Daoy (cell line): Measurements from ENCODE around the gene RGS10. TPM values are rescaled to one million over a fixed set of nuclear protein-coding genes. Genes with fewer than 3 reads are reported as not detected.

Experiments used
- DNase-seq: peaks from one replicate; pipeline ENCODE4 v3.0.0-alpha.2; 2015; ENCODE audit warnings: low read depth
- total RNA-seq: library from RNA; depleted of rRNA; stranded (reverse); fragments of >200 nt; shearing (Covaris generic); gene quantifications from 2 replicates; pipeline ENCODE4 v1.2.3, GENCODE V29; 2014

RGS10 gene
- total RNA-seq, 1 experiment from 2014 or later: 22.8 TPM

DNA sequence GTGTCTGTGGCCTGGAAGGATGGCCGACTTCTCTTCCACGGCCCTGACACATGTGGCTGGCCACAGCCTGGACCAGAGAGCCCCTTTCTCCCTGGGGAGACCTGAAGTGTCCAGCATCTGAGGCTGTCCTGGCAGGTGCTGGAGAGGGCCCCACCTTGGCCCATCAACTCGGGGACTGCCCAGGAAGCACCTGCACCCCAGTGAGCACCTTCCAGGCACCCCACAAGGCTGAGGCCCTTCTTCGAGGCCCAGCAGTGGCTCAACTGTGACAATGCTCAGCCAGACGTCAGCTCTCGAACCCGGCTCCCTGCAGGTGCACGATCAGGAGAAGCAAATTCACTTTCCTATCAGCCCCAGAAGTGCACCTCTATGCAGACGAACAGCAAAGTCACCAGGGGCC, 24.3 kb downstream of the RGS10 start:
- no peak for DNase-seq

DNA sequence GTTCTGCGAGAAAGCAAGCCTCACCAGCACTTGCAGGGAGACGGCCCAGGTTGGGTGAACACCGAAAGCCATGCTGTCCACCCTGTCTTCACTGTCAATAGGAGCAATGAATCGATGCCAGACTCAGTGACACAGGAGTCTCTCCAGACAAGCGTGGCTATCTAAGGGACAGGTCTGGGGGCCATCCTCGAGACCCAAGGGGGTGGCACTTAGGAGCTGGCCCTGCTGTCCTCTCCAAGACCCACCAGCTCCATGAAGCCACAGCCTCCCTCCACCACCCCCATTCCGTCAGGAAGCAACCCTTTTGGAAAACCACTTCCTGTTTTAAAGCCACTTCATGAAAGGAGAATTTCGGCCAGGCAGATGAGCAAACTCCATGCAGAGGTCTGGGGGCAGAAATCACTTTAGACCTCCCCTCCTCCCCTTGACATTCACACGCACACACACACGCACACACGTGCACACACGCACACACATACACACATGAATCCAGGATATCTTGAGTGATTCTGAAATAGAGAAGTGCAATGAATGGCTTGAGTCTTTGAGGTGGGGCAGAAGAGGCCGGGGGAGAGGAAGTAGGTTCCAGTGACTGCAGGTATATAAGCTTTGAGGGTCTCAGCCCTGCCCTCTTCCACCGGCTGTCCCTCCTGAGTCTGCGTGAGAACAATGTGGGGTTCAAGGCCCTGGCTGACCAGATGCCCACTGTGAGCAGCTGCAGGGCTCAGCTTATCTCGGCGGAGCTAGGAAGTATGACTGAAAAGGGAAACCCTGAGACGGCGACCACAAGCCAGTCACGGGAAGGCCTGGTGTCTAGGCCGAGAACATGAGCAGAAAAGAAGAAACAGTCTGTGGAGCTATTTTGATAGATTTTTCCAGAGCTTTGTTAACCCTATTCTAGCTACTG, 25.0 kb downstream of the RGS10 start:
- DNase-seq: peak; percentile 57

DNA sequence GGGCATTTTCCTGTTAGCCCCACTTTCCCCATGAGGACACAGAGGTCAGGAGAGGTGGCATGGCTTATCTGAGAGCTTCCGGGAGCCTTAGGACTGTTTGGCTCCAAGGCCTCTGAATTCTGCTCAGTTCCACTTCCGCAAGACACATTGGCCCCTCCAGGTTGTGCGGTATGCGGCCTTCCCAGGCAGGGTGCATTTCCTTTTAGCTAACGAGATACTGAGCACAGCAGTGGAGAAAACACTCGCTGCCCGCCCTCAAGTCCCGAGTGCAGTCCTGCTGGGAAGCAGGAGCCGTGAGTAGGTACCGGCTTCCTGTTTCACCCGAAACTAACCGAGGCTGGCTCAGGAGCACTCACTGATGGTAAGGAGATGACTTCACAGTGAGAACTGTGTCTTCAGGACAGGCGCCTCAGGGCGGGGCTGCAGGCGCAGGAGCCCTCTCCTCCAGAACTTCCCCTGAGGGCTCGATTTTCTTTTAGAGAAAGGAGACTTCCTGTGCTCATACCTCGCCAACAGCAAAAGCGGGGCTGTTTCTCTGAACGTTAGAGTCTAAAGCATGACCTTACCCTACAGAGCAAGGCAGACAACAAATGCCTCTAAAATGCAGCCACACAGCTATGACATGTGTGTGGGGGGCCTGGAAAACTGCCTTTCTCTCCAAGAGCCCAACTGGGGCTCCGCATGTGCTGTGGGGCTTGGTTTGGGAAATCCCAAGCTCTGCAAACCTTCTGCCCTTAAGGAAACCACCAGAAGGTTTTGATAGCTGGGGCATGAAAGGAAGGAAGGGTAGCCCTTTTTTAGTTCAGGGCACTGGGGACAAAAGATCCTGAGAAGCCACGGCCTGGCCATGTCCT, 25.9 kb downstream of the RGS10 start:
- DNase-seq: no peak

DNA sequence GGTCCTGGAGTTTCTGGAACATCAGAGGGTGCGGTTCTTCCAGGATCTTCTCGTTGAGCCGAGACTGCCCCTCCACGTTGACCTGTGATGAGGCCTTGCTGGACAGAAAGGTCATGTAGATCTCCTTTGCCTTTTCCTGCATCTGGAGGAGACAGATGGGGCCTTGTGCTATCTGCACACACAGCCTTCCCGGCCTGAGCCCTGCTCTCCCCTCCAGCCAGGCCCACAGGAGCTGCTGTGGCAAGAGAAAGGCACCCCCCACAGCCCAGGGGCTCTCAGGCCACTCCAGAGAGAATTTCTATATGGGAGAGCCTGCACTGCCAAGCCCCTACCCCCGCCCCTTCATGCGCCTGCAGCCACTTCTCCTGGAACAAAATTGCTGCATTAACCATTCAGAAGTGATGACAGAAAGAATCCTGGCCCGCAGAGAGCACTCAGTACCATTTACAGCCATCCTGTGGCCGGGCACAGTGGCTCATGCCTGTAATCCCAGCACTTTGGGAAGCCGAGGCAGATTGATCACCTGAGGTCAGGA, 26.9 kb downstream of the RGS10 start:
- DNase-seq: no peak

DNA sequence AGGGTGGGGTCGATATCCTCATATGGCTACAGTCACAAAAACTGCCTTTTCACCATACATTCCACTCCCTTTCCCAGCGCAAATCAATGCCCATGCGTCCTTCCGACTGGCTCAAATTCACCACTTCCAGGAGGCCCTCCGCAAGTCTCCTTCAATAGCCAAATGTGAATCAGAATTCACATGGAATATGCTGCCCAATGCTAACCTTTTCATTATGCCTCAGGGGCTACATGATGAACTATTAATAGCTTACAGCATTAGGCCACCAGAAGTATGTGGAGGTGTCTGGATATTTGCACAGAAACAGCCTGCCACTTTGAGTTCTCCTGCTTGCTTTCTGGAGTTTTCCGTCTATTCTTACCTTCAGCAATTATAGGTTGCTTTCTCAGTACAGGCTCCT, 27.7 kb downstream of the RGS10 start:
- no peak for DNase-seq

DNA sequence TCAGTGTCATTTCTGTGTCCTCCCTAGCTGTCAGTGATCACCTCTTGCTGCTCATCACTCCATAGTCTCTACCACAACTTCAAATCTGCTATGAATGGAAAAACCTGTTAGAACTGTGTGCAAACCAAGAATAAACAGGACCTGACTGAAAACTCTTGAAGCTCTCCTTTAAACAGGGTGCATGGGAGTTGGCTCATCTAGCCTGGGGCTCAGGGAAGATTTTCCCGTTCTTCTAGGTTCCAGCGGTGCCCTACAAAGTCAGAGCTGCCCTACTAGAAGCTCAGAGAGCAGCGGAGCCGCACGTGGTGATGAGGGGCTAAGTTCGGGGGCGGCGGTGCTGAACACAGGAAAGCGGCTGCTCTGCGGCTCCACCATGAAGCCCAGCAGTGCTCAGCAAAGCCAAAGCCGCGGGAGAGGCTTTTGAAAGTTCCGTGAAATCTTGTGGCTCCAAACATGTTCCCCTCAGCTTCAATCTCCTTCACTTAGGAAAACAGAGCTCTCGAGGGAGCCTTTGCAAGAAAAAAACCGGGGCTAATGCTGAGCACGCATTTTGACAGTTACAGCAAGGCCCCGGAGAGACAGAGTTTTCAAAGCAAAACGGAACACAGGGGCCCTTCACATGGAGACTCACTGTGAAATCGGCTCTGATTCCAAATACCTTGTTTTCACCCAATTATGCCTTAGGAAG, 30.5 kb downstream of the RGS10 start:
- DNase-seq: no peak

DNA sequence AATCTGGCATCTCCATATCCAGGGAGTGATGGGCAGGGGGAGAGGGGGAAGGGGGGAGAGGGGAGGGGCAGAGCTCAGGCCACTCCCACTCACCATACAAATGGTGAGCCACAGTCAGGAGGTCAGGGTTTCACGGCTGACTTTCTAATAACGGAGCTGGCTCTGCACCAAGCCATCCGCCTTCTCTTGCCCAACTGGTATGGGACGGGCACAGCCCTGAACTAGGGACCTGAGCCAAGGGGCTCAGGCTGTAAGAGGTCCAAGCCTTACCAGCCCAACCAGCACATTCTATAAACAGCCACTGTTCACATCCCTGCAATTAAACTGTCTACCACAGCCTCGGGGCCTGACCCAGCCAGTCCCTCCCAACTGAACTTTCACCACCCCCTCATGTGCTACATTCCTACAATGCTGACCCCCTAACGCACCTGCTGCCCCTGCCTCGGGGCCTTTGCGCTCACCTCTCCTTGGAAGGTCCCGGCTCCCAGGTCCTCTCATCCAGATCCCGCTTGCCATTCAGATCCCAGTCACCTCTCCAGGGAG, 32.5 kb downstream of the RGS10 start:
- DNase-seq: no peak

DNA sequence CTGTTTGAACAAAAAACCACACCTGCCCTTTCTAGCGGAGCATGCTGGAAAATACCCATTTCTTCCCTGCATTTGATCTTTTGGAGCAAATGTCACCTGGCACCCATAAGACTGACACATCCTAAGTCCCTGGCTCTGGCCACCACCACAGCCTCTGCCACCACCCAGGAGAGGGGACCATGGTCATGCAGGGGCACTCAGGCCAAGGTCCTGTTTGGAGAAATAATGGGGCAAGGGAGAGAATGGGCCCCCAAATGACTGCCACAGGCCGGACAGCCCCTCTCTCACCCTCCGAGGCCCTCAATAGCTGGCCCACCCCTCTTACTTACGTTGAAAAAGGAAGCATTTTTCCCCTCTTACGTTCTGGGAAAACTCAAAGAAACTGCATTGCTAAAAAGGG, 35.4 kb downstream of the RGS10 start:
- no peak for DNase-seq

DNA sequence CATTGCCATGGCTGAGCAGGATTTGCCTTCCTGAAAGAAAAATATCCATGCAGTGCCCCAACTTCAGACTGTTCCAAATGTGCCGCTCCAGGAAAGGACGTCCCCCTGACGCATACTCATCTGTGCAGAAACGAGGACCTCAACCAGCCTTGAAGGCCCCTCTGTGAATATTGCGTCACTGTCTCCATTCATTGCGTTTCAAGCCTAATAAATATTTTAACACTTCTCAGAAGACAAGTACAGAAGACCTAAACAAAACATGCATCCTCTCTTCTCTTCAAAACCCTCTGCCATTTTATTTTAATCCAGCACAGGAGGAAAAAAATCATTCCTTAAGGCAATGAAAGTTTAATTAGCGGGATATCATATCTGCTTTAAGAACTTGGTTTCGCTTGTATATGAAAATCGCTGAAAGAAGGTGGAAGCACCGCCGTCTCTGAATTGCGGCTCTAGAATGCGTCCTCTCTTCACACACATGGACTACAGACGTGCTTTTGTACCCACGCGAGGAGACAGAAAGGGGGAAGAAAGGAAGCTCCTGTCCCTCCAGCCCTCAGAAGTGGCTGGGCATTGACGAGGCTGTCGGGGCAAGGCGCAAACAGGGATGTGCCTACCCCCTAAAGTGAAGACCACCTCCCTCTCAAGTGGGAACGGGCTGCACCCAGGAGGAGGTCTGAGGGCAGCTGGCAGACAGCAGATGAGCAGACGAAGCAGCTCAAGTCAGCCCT, 36.8 kb downstream of the RGS10 start:
- DNase-seq: no peak

DNA sequence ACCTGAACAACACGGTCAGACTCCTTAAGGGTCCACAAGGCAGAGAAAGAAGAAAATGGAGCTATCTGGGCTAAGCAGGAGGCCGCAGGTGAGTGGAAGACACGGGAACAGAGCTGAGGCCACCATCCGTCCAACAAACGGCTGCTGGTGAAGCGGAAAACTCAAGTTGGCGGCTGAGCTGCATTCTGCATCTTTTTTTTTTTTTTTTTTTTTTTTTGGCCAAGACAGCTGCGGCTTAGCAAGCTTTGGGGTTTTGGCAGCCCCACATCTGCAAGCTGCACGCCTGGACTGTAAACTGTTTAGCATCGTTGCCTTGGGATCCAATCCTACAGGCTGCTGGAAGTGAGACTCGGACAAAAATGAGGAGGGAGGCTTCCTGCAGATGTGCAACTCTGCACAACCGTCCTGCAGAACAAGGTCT, 37.4 kb downstream of the RGS10 start:
- no peak for DNase-seq

DNA sequence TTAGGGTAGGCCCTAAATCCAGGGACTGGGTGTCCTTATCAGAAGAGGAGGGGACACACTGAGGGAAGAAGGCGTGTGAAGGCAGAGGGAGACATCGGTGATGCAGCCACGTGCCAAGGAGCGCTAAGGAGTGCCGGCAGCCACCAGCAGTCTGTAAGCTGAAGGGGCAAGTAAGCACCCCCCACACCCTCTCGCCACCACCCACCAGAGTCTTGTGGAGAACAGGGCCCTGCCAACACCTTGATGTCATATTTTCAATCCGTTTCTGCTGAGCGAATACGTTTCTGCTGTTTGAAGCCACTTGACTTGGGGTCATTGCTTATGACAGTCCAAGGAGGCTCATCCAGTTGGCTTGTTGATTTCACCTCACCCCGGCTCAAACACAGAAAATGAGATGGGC, 37.9 kb downstream of the RGS10 start:
- DNase-seq: no peak

DNA sequence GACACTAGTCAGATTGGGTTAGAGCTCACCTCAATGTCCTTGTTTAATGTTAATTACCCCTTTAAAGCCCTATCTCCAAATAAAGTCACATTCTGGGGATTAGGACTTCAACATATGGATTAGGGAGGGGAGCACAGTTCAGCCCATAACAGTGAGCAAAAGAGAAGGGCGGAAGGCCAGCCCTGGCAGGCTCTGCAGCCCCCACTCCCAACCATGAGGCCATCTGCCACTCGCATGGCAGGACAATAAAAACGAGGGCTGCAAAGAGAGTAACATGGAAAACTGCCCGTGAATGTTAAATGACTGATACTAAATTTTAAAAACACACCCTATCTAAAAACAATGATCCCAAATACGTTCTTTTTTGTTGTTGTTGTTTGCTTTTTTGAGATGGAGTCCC, 38.7 kb downstream of the RGS10 start:
- DNase-seq: no peak

DNA sequence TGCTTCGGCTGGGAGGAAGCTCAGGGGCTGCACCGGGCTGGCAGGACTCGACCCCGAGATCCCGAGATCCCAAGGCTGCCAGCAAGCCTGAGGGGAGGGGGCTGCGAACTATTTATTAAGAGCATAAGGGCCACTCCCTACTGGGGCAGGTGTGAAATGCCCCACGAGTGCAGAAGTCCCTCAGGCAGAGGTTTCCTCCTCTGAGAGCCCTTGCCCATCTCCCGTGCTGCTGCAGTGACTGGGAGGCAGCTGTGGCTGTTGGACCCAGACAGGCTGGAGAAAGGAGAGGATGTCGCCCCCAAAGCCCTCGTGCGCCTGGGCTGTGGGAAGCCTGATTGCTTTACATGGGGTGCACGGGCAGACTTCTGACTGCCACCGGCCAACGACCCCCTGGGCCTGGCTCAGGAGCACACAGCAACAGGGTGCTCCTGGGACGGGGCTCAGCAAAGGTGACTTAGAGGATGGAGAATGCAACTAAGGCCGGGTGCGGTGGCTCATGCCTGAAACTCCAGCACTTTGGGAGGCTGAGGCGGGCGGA, 39.8 kb downstream of the RGS10 start:
- no peak for DNase-seq

DNA sequence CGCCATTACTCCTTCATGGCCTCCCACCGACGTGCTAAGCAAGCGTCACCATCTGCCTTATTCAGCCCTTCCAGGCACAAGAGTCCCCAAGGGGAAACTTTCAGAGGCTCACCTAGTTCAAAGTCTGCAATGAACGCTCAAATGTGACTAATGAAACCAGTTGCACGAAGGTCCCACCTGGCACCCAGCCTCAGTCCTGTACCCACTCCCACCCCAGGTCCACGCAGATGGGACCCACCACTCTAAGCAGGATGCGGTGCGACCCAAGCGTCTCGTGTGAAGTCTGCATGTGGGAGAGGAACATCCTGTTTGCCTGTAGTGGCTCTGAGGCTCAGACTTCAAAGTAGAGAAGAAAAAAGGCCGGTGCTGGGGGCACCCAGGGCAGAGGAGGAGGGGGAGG, 40.3 kb downstream of the RGS10 start:
- no peak for DNase-seq

DNA sequence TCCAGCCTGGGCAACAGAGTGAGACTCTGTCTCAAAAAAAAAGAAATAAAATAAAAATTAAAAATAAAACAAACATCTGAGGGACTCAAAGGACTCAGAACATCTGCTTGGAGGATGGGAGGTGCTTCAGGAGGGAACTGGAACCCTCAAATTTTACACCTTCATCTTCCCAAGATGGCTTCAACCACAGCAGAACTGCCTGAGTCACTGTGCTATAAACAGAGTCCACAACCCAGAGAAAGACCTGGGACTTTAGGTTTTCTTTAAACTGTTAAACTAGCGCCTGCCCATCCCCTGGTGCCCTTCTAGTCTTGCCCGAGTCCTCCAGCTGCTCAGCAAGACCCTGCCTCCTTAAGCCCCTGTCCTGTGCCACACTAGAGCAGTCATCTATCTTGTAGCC, 40.8 kb downstream of the RGS10 start:
- no peak for DNase-seq

DNA sequence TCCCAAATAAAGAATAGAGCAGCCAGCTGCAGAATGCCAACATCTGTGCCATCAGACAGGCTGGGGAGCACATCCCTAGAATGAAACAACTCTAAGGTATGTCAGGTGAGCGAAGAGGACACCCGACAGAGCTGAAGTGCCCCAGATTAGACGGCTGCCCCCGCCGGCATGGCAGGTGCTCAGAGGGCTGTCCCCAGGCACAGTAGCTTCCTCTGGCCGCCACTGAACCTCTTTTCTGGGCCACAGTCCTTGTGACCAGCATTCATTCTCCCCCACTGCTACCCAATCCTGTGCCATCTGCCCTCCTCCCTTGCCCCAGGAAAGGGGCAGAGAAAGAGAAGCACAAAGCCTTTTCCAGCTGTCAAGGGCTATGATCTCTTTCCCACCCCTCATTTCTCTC, 41.7 kb downstream of the RGS10 start:
- no peak for DNase-seq

DNA sequence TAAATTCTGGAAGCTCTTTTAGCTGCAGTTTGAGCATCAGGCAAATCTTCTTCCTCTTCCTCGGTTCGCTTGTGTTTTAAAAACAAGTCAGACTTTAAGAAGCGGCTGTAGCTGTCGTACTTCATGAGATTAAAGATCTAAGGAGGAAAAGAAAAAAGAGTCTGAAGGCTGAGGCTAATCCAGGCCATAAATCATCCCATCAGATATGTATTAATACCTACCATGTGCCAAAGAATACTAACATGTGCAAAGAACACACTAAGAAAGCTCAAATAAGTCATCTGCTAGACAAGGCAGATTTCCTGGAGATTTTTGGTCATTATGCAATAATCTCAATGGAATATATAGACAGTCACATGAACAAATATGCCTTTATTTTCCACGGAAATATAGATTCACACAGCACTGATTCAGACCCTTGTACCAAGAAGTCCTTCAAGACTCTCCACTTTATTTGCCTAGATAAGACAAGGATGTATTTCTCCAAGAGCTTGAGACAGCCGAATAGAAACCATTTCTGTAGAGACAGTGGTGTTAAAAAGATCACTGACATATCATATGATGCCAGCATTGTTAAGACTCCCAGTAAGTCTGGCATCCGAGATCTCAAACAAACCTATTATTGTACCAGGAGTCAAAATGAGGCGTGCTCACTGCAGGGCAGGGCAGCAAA, 42.3 kb downstream of the RGS10 start:
- DNase-seq: no peak

DNA sequence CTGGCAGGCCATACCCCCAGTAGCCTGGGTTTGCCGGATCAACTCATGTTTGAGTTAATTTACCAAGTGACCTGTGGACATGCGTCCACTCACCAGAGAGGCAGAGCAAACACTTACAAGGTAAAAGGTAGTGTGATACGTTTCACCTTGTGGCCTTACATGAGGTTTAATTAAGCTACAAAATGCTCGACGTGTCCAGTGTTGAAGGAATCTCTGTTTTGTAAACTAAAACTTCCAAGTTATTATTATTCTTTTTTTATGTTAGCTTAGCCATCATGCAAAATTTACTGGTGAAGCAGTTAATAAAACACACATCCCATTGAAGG, 42.9 kb downstream of the RGS10 start:
- no peak for DNase-seq

DNA sequence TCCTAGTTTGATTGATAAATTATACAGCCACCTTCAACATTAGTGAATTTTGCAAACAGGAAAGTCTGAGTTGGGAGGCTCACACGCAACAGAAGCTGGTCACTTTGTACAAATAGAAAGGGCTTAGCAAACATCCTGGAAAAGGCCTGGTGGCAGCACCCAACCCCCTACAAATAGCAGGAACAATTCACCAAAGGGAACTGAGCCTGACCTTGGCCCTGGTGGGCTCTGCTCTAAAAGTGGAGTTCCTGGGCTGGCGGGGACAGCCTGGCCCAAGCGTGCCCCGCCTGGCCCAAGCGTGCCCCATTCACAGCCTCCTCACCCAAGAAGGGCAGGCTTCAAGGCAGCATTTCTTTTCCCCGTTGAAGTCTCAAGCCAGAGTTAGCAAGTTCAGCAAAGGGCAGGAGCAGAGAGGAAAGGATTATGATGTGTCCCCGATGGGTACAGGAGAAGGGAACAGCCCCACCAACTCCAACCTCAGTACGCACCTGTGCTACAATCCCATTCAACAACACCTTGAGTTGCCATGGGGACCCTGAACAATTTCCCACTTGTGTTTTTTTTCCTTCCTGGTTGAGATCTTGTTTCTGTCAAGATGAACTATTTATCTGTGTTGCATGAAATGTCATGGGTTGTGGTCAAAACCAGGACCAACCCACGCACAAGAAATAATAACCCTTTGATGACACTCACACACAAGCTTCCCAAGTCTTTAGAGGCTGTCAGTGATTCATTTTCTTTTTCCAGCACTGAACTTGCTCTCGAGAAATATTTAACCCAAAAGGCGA, 43.4 kb downstream of the RGS10 start:
- DNase-seq: no peak

DNA sequence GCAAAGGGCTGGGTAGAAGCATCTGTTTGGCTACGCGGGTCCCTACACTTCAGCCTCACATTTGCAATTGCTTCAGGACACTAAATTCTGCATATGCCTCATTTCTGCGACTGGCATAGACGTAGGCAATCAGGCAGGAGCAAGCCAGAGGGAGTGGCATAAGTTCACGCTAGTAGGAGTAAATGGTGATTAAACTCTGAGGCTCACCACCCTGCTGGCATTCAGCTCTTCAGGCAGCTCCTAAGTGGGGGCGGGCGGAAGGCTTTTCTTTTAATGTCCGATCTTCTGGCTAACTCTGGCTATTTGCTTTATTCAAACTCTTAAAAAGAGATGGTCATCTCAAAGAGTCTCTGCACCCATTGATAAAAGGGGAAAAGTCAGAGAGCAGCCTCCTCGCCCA, 45.3 kb downstream of the RGS10 start:
- no peak for DNase-seq
